Fibroblast of lung (primary cell): Measurements from ENCODE around the gene GPR62. TPM values are rescaled to one million over a fixed set of nuclear protein-coding genes. Genes with fewer than 3 reads are reported as not detected.

ENCODE experiments used
- DNase-seq, 2 donors: peaks; one replicate each; pipeline versions ENCODE4 v3.0.0 to v3.0.0-alpha.2; 2010; ENCODE audit warnings: low read depth in 2 of 2
- H2AFZ ChIP-seq: 2 replicates; pipeline ENCODE4 v1.5.1; 2012; ENCODE audit warnings: low read length, control low read depth, inconsistent platforms
- H3K27ac ChIP-seq: 2 replicates; pipeline ENCODE4 v1.5.1; 2011; ENCODE audit warnings: low read length, control low read depth; ENCODE audit not compliant: insufficient read depth
- H3K27me3 ChIP-seq: 2 replicates; pipeline ENCODE4 v1.5.1; 2011; ENCODE audit warnings: mild to moderate bottlenecking, low read length; ENCODE audit not compliant: control insufficient read depth, insufficient read depth
- H3K36me3 ChIP-seq: 2 replicates; pipeline ENCODE4 v1.5.1; 2011; ENCODE audit warnings: low read length; ENCODE audit not compliant: control insufficient read depth, insufficient read depth
- H3K4me1 ChIP-seq: 2 replicates; pipeline ENCODE4 v1.5.1; 2011; ENCODE audit warnings: low read length; ENCODE audit not compliant: control insufficient read depth, insufficient read depth; ENCODE audit errors: extremely low read depth
- H3K4me2 ChIP-seq: 2 replicates; pipeline ENCODE4 v1.5.1; 2011; ENCODE audit warnings: low read length, control low read depth; ENCODE audit not compliant: insufficient read depth; ENCODE audit errors: extremely low read depth
- H3K4me3 ChIP-seq, 4 experiments: fragments of 200-600 bp in 1 of 4; sonication (generic) in 1 of 4; replicated peaks in 1 of 4; 2 replicates each; pipeline ENCODE4 v1.5.1; 2011 to 2016; ENCODE audit warnings: low read length in 4 of 4, low read depth in 3 of 4, mild to moderate bottlenecking in 3 of 4, control low read depth in 2 of 4, inconsistent platforms in 1 of 4, mixed read lengths in 1 of 4; ENCODE audit not compliant: insufficient read depth in 1 of 4; ENCODE audit errors: control extremely low read depth in 1 of 4
- H3K79me2 ChIP-seq: 2 replicates; pipeline ENCODE4 v1.5.1; 2012; ENCODE audit warnings: mild to moderate bottlenecking, low read length, inconsistent platforms; ENCODE audit not compliant: control insufficient read depth, insufficient read depth
- H3K9ac ChIP-seq: 2 replicates; pipeline ENCODE4 v1.5.1; 2011; ENCODE audit warnings: mild to moderate bottlenecking, low read length, control low read depth; ENCODE audit not compliant: insufficient read depth
- H3K9me3 ChIP-seq: 2 replicates; pipeline ENCODE4 v1.5.1; 2012; ENCODE audit warnings: low read depth, low read length; ENCODE audit not compliant: control insufficient read depth, insufficient read depth
- H4K20me1 ChIP-seq: 2 replicates; pipeline ENCODE4 v1.5.1; 2011; ENCODE audit warnings: low read length; ENCODE audit not compliant: control insufficient read depth, insufficient read depth; ENCODE audit errors: extremely low read depth
- EZH2 ChIP-seq: IDR thresholded peaks from 2 replicates; pipeline ENCODE4 v1.5.1; 2012; ENCODE audit warnings: low read length, control low read depth, mild to moderate bottlenecking; ENCODE audit errors: missing control alignments
- polyA plus RNA-seq, 2 donors: library from polyadenylated mRNA; depleted of rRNA in 1 of 2; stranded (reverse) in 1 of 2; unstranded in 1 of 2; fragments of >200 nt; gene quantifications; 2 replicates each; pipeline ENCODE4 v1.2.1, GENCODE V29; 2011 to 2012; ENCODE audit warnings: missing spikeins in 1 of 2
- total RNA-seq: library from RNA; depleted of rRNA; stranded (reverse); fragments of >200 nt; gene quantifications from 2 replicates; pipeline ENCODE4 v1.2.1, GENCODE V29; 2014
- TF ChIP-seq, protein P1 (sequence below), 2 donors: IDR thresholded peaks in 1 of 2; conservative IDR thresholded peaks in 1 of 2; 1 replicate in 1 of 2; 2 replicates in 1 of 2; pipeline ENCODE4 v1.5.1; 2011 to 2012; ENCODE audit warnings: low read length in 2 of 2, control low read depth in 1 of 2, inconsistent platforms in 1 of 2, low read depth in 1 of 2, mild to moderate bottlenecking in 1 of 2

The GPR62 gene
- total and polyA plus RNA-seq, 2 donors (not counting 1 experiment from before 2014, with no cell fraction given): under 0.01 TPM; not detected in 1

DNA sequence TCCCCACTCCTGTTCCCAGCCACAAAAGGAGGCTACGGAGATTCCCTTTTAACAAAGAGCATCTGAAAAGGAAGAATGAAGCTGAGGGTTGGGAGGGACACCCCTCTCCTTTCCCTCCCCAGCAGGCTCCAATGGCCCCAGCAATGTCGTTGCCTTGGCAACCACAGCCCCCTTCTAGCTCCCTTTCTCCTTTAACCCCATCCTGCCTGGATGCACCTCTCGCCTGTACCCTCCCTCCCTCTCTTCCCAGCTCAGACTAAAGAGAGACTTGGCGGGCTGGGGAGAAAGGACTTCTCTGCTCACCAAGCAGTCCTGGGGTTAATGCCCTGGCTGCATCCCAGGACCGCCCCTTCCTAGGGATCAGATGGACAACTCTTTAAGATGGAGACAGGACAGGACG, 47.6 kb downstream of the GPR62 start:
- Histone ChIP-seq H2AFZ (no peak overlapping the region), H3K4me3 (no peak overlapping the region), H3K4me1 (peaks cover 14% of the 10 kb centered on the region), H3K36me3 (no peaks in the 10 kb centered on the region), H3K4me2 (no peak overlapping the region), H3K27ac (no peak overlapping the region), H3K27me3 (no peaks in the 10 kb centered on the region), H3K79me2 (no peaks in the 10 kb centered on the region), H4K20me1 (no peaks in the 10 kb centered on the region), H3K9me3 (no peaks in the 10 kb centered on the region), H3K9ac (no peak overlapping the region)
- DNase-seq: no peak
- TF ChIP-seq EZH2: no peak
- TF ChIP-seq, protein P1, sequence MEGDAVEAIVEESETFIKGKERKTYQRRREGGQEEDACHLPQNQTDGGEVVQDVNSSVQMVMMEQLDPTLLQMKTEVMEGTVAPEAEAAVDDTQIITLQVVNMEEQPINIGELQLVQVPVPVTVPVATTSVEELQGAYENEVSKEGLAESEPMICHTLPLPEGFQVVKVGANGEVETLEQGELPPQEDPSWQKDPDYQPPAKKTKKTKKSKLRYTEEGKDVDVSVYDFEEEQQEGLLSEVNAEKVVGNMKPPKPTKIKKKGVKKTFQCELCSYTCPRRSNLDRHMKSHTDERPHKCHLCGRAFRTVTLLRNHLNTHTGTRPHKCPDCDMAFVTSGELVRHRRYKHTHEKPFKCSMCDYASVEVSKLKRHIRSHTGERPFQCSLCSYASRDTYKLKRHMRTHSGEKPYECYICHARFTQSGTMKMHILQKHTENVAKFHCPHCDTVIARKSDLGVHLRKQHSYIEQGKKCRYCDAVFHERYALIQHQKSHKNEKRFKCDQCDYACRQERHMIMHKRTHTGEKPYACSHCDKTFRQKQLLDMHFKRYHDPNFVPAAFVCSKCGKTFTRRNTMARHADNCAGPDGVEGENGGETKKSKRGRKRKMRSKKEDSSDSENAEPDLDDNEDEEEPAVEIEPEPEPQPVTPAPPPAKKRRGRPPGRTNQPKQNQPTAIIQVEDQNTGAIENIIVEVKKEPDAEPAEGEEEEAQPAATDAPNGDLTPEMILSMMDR (conservative IDR thresholded peaks at IDR 0.05 in 1 of 2, IDR thresholded peaks at IDR 0.05 in 1 of 2; ENCODE audit: low read depth in 1 of 2, low read length in 2 of 2): no peak

DNA sequence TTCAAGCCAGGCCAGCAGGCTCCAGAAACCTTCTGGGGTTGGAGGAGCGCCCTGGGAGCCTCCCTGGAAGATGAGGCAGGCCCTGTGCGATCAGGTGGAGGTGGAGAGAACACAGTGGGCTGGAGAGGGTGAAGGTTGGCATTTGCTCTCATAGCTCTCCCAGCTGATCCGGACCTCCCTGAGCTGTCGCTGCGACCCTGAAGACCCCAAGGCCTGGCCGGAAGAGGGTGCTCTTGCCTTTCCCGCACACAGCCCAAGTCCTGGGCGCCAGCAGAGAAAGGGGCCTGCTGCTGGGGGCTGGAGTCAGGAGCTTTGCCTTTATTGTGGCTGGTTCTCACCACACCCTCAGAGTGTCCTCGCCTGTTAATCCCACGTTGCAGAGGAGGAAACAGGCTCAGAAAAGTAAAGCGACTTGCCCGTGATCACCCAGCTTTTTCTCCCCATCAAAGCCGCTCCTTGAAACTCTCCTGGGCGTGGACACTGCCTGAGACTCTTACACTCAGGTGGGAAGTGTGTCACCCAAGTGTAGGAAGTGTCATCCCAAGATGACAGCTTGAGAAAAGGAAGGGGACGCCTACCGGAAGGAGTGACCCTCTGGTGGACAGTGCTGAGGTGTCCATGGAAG, 49.1 kb downstream of the GPR62 start:
- DNase-seq: peak; percentile 40 to 48
- H3K4me2 ChIP-seq: no peak overlapping the region

DNA sequence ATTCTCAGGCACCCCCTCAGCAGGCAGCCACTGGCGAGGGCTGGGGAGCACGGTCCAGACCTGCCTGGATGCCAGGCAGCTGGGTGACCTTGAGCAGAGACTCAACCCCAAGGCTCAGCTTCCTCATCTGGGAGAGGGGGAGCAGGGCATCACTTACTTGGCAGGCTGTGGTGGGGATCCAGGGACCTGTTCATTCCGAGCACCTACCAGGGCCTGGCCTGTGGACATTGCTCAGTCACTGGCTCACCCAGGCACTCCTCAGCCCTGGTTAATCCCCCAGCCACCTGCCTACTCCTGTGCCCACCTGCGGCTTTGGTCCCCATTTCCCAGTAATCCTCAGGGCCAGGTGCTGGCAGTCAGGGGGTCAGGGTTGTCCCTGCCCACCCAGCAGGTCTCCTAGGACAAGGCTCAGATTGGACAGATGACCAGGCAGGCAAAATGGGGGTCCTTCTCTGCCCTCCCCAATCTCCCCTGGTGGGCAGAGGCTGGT, 49.8 kb downstream of the GPR62 start:
- no peak overlapping the region for H2AFZ ChIP-seq

More for the DNA sequence above, 49.1 kb downstream of the GPR62 start:
- no peak overlapping the region for H2AFZ ChIP-seq
- no peak overlapping the region for H3K27ac ChIP-seq
- H3K4me1 ChIP-seq: peaks cover 14% of the 10 kb centered on the region
- no peak overlapping the region for H3K9ac ChIP-seq
- TF ChIP-seq EZH2: no peak
- TF ChIP-seq, protein P1 (conservative IDR thresholded peaks at IDR 0.05 in 1 of 2, IDR thresholded peaks at IDR 0.05 in 1 of 2; ENCODE audit: low read depth in 1 of 2, low read length in 2 of 2): peak; percentile 53 to 57
- no peak overlapping the region for H3K4me3 ChIP-seq
- H3K36me3 ChIP-seq: no peaks in the 10 kb centered on the region
- H3K9me3 ChIP-seq: no peaks in the 10 kb centered on the region
- no peaks in the 10 kb centered on the region for H3K79me2 ChIP-seq
- H3K27me3 ChIP-seq: no peaks in the 10 kb centered on the region
- H4K20me1 ChIP-seq: no peaks in the 10 kb centered on the region

More for the DNA sequence above, 49.8 kb downstream of the GPR62 start:
- peaks cover 14% of the 10 kb centered on the region for H3K4me1 ChIP-seq
- H3K36me3 ChIP-seq: no peaks in the 10 kb centered on the region
- no peak overlapping the region for H3K4me2 ChIP-seq
- H3K27me3 ChIP-seq: no peaks in the 10 kb centered on the region
- no peaks in the 10 kb centered on the region for H3K79me2 ChIP-seq
- TF ChIP-seq, protein P1 (conservative IDR thresholded peaks at IDR 0.05 in 1 of 2, IDR thresholded peaks at IDR 0.05 in 1 of 2; ENCODE audit: low read depth in 1 of 2, low read length in 2 of 2): no peak
- TF ChIP-seq EZH2: no peak
- no peaks in the 10 kb centered on the region for H3K9me3 ChIP-seq
- no peak overlapping the region for H3K9ac ChIP-seq
- no peak overlapping the region for H3K4me3 ChIP-seq
- DNase-seq: no peak
- no peaks in the 10 kb centered on the region for H4K20me1 ChIP-seq
- no peak overlapping the region for H3K27ac ChIP-seq
